Neural progenitor cell (in vitro differentiated cells): ENCODE results near the gene INPPL1. TPM values are rescaled to one million over a fixed set of nuclear protein-coding genes. Genes with fewer than 3 reads are reported as not detected.

Experiments
- DNase-seq: peaks from one replicate; pipeline ENCODE4 v3.0.0-alpha.2; 2016; ENCODE audit warnings: low spot score
- H2AFZ ChIP-seq: fragments of 200-600 bp; sonication (generic); replicated peaks from 2 replicates; pipeline ENCODE4 v1.6.1; 2016; ENCODE audit warnings: antibody characterized with exemption
- H3F3A ChIP-seq: fragments of 200-600 bp; sonication (generic); 2 replicates; pipeline ENCODE4 v1.6.1; 2016; ENCODE audit warnings: antibody characterized with exemption, low read depth
- H3K27ac ChIP-seq: fragments of 200-600 bp; sonication (generic); 2 replicates; pipeline ENCODE4 v1.5.1; 2016; ENCODE audit warnings: mild to moderate bottlenecking
- H3K27me3 ChIP-seq: fragments of 200-600 bp; sonication (generic); 2 replicates; pipeline ENCODE4 v1.6.1; 2016; ENCODE audit warnings: mild to moderate bottlenecking, moderate library complexity
- H3K36me3 ChIP-seq: fragments of 200-600 bp; sonication (generic); 2 replicates; pipeline ENCODE4 v1.5.1; 2016
- H3K4me1 ChIP-seq: fragments of 200-600 bp; sonication (generic); 2 replicates; pipeline ENCODE4 v1.6.1; 2016; ENCODE audit warnings: mixed run types
- H3K4me2 ChIP-seq: fragments of 200-600 bp; sonication (generic); 2 replicates; pipeline ENCODE4 v1.6.1; 2016
- H3K4me3 ChIP-seq: fragments of 200-600 bp; sonication (generic); 2 replicates; pipeline ENCODE4 v1.5.1; 2016
- H3K79me2 ChIP-seq: fragments of 200-600 bp; sonication (generic); 2 replicates; pipeline ENCODE4 v1.6.1; 2016; ENCODE audit warnings: low read depth
- H3K9ac ChIP-seq: fragments of 200-600 bp; sonication (generic); 2 replicates; pipeline ENCODE4 v1.6.1; 2016
- H3K9me3 ChIP-seq: fragments of 200-600 bp; sonication (generic); 2 replicates; pipeline ENCODE4 v1.5.1; 2016; ENCODE audit warnings: low read depth
- H4K20me1 ChIP-seq: fragments of 200-600 bp; sonication (generic); 2 replicates; pipeline ENCODE4 v1.6.1; 2016; ENCODE audit warnings: low read depth
- H3K27ac Mint-ChIP-seq: 3 replicates; pipeline ENCODE4 v1.8.0; 2021; ENCODE audit warnings: mixed read lengths
- H3K27me3 Mint-ChIP-seq: 2 replicates; pipeline ENCODE4 v1.8.0; 2022; ENCODE audit warnings: low read depth, mild to moderate bottlenecking, inconsistent platforms, moderate library complexity, mixed read lengths; ENCODE audit not compliant: insufficient read depth
- H3K36me3 Mint-ChIP-seq: 3 replicates; pipeline ENCODE4 v1.8.0; 2021; ENCODE audit warnings: mixed read lengths
- H3K4me1 Mint-ChIP-seq: 3 replicates; pipeline ENCODE4 v1.8.0; 2021; ENCODE audit warnings: mixed read lengths
- H3K4me3 Mint-ChIP-seq: 3 replicates; pipeline ENCODE4 v1.8.0; 2021; ENCODE audit warnings: mild to moderate bottlenecking, moderate library complexity, mixed read lengths
- H3K9me3 Mint-ChIP-seq: 3 replicates; pipeline ENCODE4 v1.8.0; 2020; ENCODE audit warnings: mixed read lengths
- EZH2 ChIP-seq: fragments of 200-600 bp; sonication (generic); IDR thresholded peaks from 2 replicates; pipeline ENCODE4 v1.6.1; 2017; ENCODE audit warnings: antibody characterized with exemption, mild to moderate bottlenecking, moderate library complexity
- EZH2phosphoT487 ChIP-seq: fragments of 200-600 bp; sonication (generic); IDR thresholded peaks from 2 replicates; pipeline ENCODE4 v1.6.1; 2017; ENCODE audit warnings: antibody characterized with exemption
- total RNA-seq: library from RNA; depleted of rRNA; stranded (reverse); fragments of >200 nt; gene quantifications from 2 replicates; pipeline ENCODE4 v1.2.3, GENCODE V29; 2015; ENCODE audit warnings: low replicate concordance
- TF ChIP-seq, protein P1 (sequence below): fragments of 200-600 bp; sonication (generic); IDR thresholded peaks from 2 replicates; pipeline ENCODE4 v1.5.1; 2017; ENCODE audit warnings: antibody characterized with exemption, mild to moderate bottlenecking

The INPPL1 gene
- total RNA-seq, 1 donor from 2014 or later: 30.8 TPM

DNA sequence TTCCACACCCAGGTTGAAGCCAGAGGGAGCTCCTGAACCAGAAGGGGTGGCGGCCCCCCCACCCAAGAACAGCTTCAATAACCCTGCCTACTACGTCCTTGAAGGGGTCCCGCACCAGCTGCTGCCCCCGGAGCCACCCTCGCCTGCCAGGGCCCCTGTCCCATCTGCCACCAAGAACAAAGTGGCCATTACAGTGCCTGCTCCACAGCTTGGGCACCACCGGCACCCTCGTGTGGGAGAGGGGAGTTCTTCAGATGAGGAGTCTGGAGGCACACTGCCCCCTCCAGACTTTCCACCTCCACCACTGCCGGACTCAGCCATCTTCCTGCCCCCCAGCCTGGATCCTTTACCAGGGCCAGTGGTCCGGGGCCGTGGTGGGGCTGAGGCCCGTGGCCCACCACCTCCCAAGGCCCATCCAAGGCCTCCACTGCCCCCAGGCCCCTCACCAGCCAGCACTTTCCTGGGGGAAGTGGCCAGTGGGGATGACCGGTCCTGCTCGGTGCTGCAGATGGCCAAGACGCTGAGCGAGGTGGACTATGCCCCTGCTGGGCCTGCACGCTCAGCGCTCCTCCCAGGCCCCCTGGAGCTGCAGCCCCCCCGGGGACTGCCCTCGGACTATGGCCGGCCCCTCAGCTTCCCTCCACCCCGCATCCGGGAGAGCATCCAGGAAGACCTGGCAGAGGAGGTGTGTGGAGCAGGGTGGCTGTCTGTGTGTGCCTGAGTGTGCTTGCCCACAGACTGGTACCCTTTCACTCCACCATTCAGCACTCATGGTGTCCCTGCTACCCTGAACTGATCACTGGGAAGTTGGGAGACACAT is 12.8 kb downstream of the INPPL1 start:
- Histone ChIP-seq H3K4me1 (peaks cover 27% of the 10 kb centered on the region), H3K27ac (no peak overlapping the region), H2AFZ (no peak overlapping the region), H3K79me2 (no peaks in the 10 kb centered on the region), H3K4me3 (no peak overlapping the region), H3K36me3 (no peaks in the 10 kb centered on the region), H3K9me3 (no peaks in the 10 kb centered on the region), H3K27me3 (peaks cover 39% of the 10 kb centered on the region), H3F3A (peaks cover 29% of the 10 kb centered on the region), H3K4me2 (no peak overlapping the region), H4K20me1 (peaks cover 25% of the 10 kb centered on the region), H3K9ac (no peak overlapping the region)
- no peak overlapping the region for H3K4me3 Mint-ChIP-seq
- H3K4me1 Mint-ChIP-seq: peaks cover 20% of the 10 kb centered on the region
- H3K9me3 Mint-ChIP-seq: peaks cover 6% of the 10 kb centered on the region
- H3K27ac Mint-ChIP-seq: no peak overlapping the region
- TF ChIP-seq, protein P1, sequence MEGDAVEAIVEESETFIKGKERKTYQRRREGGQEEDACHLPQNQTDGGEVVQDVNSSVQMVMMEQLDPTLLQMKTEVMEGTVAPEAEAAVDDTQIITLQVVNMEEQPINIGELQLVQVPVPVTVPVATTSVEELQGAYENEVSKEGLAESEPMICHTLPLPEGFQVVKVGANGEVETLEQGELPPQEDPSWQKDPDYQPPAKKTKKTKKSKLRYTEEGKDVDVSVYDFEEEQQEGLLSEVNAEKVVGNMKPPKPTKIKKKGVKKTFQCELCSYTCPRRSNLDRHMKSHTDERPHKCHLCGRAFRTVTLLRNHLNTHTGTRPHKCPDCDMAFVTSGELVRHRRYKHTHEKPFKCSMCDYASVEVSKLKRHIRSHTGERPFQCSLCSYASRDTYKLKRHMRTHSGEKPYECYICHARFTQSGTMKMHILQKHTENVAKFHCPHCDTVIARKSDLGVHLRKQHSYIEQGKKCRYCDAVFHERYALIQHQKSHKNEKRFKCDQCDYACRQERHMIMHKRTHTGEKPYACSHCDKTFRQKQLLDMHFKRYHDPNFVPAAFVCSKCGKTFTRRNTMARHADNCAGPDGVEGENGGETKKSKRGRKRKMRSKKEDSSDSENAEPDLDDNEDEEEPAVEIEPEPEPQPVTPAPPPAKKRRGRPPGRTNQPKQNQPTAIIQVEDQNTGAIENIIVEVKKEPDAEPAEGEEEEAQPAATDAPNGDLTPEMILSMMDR: no peak
- TF ChIP-seq EZH2 (no peak), EZH2phosphoT487 (no peak)
- peaks cover 25% of the 10 kb centered on the region for H3K36me3 Mint-ChIP-seq
- peaks cover 29% of the 10 kb centered on the region for H3K27me3 Mint-ChIP-seq
- DNase-seq: no peak

DNA sequence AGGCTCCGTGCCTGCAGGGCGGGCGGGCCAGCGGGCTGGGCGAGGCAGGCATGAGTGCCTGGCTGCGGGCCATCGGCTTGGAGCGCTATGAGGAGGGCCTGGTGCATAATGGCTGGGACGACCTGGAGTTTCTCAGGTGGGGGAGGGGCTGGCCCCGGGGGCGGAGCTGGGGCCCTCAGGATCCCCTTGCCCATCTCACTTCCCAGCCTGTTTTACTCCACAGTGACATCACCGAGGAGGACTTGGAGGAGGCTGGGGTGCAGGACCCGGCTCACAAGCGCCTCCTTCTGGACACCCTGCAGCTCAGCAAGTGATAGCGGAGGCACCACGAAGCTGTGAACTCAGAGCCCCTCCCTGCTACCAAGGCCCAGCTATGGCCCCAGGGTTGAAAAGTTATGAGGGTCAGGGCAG is 13.5 kb downstream of the INPPL1 start:
- H2AFZ ChIP-seq: no peak overlapping the region
- H3K4me1 ChIP-seq: peaks cover 27% of the 10 kb centered on the region
- peak; percentile 90 for DNase-seq
- H3F3A ChIP-seq: peaks cover 29% of the 10 kb centered on the region
- H3K27ac ChIP-seq: no peak overlapping the region
- H3K9me3 Mint-ChIP-seq: peaks cover 11% of the 10 kb centered on the region
- H3K79me2 ChIP-seq: no peaks in the 10 kb centered on the region
- H3K4me2 ChIP-seq: no peak overlapping the region
- no peak overlapping the region for H3K4me3 ChIP-seq
- H3K27me3 Mint-ChIP-seq: peaks cover 36% of the 10 kb centered on the region
- no peak overlapping the region for H3K9ac ChIP-seq
- peaks cover 21% of the 10 kb centered on the region for H3K36me3 Mint-ChIP-seq
- no peak overlapping the region for H3K27ac Mint-ChIP-seq
- no peak overlapping the region for H3K4me3 Mint-ChIP-seq
- no peaks in the 10 kb centered on the region for H3K9me3 ChIP-seq
- peaks cover 20% of the 10 kb centered on the region for H3K4me1 Mint-ChIP-seq
- H3K27me3 ChIP-seq: peaks cover 47% of the 10 kb centered on the region
- TF ChIP-seq EZH2 (no peak), EZH2phosphoT487 (no peak)
- TF ChIP-seq, protein P1: peak; percentile 89
- peaks cover 25% of the 10 kb centered on the region for H4K20me1 ChIP-seq
- no peaks in the 10 kb centered on the region for H3K36me3 ChIP-seq

DNA sequence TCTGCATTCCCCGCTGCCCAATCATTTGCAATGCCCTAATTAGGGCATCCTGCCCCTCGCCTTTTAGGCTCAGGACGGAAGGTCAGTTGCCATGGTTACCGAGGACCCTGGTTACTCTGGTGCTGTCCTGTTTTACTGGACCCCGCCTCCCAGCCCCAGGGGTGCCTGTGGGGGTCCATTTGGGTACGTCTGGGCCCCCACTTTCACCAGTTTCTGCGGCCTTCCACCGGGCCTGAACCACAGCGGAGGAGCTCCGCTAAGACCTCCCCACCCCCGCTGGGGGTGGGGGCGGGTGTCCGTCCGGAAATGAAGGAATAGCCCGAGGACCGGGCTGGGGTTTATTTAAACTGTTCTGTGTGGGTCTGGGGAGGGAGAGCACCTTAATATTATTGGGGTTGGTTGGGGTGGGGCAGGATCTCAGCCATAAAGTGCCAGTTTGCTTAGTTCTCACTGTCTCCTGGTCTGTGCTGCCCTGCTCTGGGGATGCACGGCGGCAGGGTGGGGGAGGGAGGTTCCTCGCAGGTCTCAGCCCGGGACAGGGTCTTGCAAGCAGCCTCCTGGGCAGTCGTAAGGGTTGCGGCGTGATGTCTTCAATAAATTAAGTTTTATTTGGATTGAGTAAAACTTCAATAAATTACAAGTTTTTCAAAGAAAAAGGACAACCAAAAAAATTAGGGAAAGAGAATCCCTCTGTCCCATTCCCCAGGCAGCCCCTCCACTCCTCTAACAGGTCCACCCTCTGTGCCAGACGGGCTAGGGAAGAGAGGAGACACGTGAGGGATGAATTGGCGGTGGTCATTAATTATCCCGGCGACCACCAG is 14.1 kb downstream of the INPPL1 start:
- H3F3A ChIP-seq: peaks cover 33% of the 10 kb centered on the region
- H3K4me3 Mint-ChIP-seq: peak overlapping the region; percentile 67

More for the DNA sequence above, 14.1 kb downstream of the INPPL1 start:
- Histone ChIP-seq H3K4me3 (no peak overlapping the region), H3K9me3 (no peaks in the 10 kb centered on the region), H3K4me1 (peaks cover 27% of the 10 kb centered on the region), H3K4me2 (peak overlapping the region; percentile 72), H3K27me3 (peaks cover 53% of the 10 kb centered on the region), H4K20me1 (peaks cover 25% of the 10 kb centered on the region), H3K9ac (no peak overlapping the region), H3K27ac (no peak overlapping the region), H2AFZ (no peak overlapping the region), H3K79me2 (no peaks in the 10 kb centered on the region), H3K36me3 (no peaks in the 10 kb centered on the region)
- Mint-ChIP-seq H3K9me3 (peaks cover 15% of the 10 kb centered on the region), H3K36me3 (peaks cover 21% of the 10 kb centered on the region), H3K27ac (no peak overlapping the region), H3K27me3 (peaks cover 40% of the 10 kb centered on the region), H3K4me1 (peaks cover 22% of the 10 kb centered on the region)
- DNase-seq: no peak
- TF ChIP-seq EZH2phosphoT487: no peak
- TF ChIP-seq EZH2: no peak
- TF ChIP-seq, protein P1: no peak
